ENCODE data around the gene LRRC4C.

DNA sequence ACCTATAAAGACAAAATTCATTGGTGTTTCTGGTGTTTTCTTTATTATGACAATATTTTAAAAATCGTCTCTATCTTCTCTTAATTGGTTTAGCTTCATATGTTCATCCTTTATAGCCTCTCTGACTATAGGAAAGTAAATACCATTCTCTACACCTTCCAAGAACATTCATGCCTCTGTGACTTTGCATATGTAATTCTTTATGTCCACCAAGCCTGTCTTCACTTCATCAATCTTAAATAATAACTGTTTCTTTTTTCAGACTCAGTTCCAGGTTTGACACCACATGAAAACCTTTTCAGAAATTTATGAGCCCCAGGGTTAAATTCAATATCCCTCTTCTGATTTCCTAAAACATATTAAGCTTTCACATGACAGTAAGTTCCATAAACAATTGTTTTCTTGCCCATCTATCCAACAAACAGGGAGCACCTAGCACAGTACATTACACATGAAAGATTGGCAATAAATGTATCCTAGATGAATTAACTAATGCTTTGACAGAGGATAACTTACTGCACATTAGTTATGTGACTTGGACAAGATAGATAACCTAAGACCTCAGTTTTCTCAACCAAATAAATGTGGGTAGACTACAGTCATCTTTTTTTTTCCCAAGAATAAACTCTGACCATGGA is 886.1 kb downstream of the LRRC4C start:
- TF ChIP-seq, protein P1, sequence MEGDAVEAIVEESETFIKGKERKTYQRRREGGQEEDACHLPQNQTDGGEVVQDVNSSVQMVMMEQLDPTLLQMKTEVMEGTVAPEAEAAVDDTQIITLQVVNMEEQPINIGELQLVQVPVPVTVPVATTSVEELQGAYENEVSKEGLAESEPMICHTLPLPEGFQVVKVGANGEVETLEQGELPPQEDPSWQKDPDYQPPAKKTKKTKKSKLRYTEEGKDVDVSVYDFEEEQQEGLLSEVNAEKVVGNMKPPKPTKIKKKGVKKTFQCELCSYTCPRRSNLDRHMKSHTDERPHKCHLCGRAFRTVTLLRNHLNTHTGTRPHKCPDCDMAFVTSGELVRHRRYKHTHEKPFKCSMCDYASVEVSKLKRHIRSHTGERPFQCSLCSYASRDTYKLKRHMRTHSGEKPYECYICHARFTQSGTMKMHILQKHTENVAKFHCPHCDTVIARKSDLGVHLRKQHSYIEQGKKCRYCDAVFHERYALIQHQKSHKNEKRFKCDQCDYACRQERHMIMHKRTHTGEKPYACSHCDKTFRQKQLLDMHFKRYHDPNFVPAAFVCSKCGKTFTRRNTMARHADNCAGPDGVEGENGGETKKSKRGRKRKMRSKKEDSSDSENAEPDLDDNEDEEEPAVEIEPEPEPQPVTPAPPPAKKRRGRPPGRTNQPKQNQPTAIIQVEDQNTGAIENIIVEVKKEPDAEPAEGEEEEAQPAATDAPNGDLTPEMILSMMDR (IDR thresholded peaks at IDR 0.05) = no peak
- TF ChIP-seq POLR2A (IDR thresholded peaks at IDR 0.05) = no peak
